Measurements from ENCODE around the gene CST9.
"Not testable (repeated sequence)": the region's sequence is repeated elsewhere in the genome, so short reads cannot be mapped to it uniquely, and the experiment has no call there.

CST9 gene

DNA sequence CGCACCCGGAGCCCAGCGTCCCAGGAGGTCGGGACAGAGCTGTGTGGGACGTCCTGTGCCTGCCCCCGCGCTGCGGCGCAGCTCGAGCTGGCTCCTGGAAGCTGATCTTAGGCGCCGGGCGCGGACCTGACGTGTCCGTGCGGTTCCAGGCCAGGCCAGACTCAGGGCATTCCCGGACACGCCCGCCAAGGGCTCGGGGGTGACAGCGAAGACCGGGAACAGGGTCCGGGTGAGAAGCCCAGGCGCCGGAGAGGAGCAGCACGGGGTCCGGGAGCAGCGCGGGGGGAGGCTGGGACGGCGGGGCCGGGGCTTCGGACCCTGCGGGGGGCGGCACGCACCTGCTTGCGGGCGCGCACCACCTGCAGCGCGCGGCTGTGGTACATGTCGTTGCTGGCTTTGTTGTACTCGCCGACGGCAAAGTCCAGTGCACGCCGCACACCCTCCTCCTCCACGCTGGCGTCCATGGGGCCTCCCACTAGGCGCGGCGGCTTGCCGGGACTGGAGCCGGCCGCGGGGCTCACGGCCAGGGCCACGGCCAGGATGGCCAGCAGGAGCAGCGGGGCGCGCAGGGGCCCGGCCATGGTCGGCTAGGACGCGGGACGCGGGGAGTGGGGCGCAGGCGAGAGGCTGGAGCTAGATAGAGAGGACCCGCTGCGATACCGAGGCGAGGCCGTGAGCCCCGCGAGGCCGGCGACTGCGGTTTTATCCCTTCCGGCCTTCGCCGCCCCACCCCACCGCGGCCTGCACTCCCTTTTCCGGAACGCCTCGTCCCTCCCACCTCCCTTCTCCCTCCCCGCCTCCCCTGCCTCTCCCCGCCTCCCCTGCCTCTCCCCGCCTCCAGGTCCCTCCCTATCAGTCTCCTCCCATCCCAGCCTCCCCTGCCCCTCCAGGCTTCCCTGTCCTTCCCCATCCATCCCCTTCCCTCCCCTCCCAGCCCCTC lies 31.8 kb upstream of the CST9 start, which contains the start of gene CST3:
Gene CST3, minus strand, starts transcription at position 674 of the 940 bp plus-strand sequence. Its CDS starts 93 bp downstream, at position 581.
- peak in 1 of 2 donors; percentile 34 for DNase-seq

DNA sequence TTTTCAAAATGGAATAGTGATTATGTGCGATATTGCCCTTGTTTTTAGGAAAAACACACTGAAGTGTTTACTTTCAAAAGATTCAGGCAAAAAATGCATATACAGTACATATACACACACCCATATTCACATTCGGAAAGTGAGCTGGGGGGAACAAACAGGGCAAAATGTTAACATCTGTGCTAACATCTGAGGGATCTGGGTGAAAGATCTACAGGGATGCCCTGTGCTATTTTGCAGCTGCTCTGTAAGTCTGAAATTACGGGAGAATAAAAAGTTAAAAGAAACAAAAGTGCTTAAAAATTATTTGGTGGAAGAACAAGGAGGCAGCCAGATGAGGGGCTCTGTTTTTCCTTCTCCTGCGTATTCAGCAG lies 31.2 kb upstream of the CST9 start:
- DNase-seq, result no peak

GRCh38 chr20:23636182-23636907 lies 30.6 kb upstream of the CST9 start:
- no peak for DNase-seq

DNA sequence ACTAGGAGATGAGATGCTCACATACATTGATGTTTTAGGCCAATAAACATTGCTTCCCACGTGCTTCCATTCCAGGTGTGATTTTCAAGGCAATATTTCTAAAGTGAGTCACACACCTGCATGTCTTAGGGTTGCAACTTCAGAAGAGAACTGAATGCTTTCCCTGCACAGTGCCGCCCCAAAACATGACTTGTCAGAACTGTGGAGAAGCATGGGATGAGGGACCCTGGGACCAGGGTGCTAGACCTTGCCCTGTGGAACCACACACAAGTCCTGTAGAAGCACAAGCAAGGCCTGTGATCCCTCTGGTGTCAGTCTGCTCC lies 30.0 kb upstream of the CST9 start:
- not testable (repeated sequence) for DNase-seq

DNA sequence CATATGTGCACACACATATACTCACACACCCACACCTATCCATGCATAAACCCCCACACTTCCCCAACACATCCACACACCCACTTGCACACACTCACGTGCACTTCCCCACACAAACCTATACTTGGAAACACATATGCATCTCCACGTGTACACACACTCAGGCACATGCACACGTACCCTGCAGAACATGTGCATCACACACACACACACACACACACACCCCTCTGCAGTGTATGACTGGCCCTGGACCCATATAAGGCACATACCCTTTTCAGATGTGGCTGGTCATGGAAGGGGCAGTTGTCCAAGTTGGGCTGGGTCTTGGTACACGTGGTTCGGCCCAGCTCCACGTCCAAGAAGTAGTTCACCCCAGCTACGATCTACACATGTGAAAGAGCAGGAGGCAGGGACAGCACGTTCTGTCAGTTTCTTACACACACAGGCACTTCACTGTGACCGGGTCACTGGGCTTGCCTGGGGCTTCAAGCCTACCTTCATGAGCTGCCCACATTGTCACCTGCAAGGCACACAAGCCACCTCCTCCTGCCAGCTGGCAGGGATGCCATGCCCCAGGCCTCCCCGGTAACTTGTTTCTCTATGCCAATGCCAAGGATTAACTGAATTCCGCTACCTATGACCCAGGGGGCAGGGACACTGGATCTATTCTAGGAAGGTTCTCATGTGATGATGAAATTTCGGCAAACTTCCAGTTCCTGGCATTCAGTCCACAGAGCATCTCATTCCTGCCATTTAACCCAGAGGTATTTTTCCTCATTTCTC lies 29.5 kb upstream of the CST9 start:
- DNase-seq, result no peak

DNA sequence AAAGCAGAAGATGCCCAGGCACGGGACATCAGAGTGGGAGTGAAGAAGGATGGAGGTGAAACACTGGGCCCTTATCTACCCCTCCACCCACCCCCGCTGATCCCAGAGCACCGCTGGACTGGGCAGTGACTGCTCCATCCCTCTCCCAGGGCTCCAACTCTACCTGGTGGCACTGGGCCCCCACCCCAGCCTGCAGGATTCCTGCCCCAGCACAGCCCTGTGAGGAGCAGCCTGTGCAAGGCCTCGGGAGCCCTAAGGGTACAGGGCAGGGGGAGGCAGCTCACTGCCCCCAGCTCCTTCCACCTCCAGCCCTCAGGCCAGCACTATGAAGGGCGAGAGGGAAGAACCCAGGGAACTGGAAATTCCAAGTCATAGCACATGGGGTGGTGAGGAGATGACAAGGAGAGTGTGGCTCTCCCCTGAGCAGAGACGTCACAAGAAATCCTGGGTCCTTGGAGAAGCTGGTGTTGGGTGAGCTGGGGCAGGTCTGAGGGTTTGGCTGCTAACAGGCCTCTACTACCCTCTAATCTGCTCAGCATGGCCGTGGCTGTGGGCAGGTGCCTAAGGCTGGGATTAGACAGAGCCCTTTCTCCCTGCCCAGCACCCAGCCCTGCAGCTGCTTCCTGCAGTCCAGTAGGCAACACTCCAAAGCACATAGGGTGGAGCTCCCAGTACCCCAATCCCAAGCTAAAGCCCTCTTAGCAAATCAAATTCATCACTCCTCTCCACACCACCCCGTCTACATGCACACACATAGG lies 28.5 kb upstream of the CST9 start:
- DNase-seq, result no peak

DNA sequence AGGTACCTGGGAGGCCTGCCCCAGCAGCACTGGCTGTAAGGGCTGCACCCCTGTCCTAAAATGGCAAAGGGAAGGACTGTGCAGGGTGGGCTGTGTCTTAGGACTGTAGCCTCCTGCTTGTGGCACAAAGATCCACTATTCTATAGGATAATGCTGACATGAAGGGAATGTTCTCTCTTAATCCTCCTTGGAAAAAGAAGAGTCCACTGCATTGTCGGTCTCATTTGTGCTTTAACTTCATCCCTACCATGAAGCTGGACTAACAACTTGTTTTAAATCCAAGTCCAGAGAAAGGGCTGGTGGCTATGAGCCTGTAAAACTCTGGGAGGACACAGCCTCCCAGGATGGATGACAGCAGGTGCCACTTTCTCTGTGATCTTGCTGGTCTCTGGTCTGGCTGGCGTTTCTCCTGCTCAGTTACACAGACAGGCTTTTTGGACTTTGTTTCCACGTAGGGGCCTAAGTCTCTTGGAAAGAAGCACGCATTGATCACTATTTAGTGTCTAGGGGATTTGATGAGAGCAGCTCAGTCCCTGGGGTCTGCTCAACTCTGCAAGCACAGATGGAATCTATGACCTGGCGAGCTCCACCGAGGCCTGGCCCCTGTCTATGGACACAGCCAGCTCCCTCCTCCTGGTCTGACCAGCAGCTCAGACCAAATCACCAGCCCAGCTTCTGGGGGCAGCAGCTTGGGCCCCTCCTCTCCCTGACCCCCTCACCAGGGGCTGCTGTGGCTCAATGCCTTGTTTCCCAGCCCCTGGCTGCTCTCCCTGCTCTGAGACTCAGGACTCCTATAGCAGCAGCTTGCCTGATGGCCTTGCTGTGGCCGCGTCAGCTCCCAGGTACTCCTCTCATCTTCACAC lies 27.2 kb upstream of the CST9 start:
- no peak for DNase-seq

DNA sequence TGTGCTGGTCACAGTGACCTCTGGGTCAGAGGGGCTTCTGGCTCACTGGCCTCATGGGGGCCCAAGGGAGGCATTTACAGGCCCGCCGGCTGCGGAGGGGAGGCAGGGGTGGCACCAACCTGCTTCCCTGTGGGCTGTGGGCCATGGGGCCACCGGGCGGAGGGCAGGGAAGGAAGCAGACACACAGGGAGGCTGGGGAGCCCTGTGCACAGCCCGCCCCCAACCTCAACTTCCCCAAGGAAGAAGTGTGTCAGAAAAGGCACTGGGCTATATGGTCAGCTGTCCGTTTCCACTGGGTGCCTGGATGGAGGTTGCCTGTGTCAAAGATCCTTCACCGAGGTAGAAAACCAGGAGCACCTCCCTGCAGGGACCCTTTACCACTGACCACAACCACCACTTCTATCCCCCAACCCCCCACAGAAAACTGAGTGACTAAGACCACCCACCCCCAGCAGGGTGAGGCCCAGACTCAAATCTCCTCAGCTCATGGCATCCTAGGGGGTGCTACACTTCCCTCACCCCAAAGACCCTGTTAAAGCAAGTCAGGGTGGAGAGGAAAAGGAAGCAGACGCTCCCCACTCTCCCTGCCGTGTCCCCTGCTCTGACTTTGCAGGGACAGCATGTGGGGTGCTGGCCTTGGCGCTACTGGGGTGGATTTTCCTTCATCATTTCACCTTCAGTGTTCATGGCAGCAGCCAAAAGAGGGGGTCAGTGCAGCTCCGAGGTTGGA lies 26.4 kb upstream of the CST9 start:
- no peak for DNase-seq

DNA sequence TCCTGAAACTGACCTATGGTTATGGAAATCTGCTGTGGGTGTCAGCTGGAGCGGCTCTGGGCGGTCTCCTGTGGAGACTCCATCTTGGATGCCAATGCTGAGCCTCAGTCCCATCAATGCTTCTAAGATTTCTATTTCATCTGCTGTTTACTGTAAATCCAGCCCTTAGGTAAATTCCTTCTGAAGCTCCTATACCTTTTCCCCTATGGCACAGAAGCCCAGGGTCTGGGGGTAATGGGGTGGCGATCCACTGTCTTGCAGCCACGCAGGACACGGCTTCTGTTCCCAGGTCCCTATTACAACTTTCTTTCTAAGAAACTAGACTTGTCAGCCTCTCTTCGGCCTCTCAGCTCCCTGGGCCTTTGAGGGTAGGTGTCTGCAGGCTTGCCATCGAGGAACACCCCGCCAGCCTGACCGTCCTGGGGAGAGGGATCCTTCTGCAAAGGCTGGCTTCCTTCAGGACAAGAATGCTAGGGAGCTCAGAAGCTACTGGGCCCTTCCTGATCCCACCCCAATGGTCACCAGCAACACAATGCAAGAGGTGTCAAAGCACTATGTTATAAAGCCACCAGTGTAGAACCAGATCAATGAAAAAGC lies 25.6 kb upstream of the CST9 start:
- DNase-seq, result no peak

- DNase-seq, result no peak
Observed at GRCh38 chr20:23630392-23630849, 24.7 kb upstream of the CST9 start.

- no peak for DNase-seq
Observed at GRCh38 chr20:23629542-23630391, 24.1 kb upstream of the CST9 start.

DNA sequence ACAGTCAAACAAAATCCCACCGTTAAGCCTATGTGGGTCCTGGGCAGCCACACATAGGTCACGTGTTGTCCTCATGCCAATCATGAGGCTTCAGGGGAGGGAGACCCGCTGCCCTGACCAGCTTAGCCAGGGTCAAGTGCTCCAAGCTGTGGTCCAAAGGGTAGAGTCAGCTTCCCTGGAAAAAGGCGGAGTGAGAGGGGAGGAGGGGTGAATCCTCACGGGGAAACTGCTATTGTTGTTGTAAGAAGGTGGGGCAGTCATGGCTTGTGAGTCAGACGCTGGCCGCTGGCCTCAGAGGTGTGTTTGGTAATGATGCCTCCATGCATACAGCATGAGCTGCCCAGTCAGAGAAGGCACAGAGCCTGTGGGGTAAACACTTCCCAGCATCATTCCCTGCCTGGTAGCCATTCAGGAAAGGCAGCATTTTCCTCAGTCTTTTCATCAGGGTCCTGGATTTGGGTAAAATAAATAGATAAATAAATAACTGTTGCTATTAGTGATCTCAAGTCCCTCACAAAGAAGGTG lies 23.4 kb upstream of the CST9 start:
- no peak for DNase-seq

- DNase-seq, result no peak
Observed at GRCh38 chr20:23628402-23629016, 22.8 kb upstream of the CST9 start.

DNA sequence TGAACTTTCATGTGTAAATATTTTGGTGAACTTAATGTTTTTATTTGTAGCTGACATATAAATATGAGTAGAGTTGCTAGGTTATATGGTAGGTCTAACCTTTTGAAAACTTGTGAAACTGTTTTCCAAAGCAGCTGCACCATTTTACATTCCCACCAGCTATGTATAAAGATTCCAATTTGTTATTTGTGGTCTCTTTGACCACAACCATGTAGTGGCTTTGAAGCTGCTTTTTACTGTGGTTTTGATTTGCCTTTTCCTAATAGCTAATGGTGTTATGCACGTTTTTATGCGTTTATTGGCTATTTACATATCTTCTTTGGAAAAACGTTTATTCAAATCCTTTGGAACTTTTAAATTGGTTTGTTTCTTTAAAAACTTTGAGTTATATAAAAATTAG lies 21.8 kb upstream of the CST9 start:
- no peak for DNase-seq

GRCh38 chr20:23626040-23626620 lies 20.4 kb upstream of the CST9 start:
- no peak for DNase-seq

- DNase-seq, result no peak
Observed at GRCh38 chr20:23625236-23625964, 19.7 kb upstream of the CST9 start.

DNA sequence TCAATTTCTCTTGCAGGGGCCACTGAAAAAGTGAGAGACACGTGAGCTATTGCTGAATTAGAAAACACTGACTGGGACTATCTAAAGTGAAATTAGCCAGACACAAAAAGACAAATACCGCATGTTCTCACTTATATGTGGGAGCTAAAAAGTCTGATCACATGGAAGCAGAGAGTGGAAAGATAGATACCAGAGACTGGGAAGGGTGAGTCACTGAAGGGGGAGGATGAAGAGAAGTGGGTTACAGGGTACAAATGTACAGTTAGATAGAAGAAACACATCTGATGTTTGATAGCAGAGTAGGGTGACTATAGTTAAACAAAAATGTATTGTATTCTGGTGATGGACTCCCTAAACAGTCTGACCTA lies 18.6 kb upstream of the CST9 start:
- DNase-seq, result no peak

Data from bone marrow (tissue), 2 donors.